Measurements from ENCODE around the gene CD274.

GRCh38 chr9:5425006-5425628 is 25.2 kb upstream of the CD274 start:
- TF ChIP-seq CTCF (IDR thresholded peaks at IDR 0.05) (peak in 1 of 3 donors; percentile 44), POLR2A (IDR thresholded peaks at IDR 0.05) (no peak), POLR2AphosphoS5 (IDR thresholded peaks at IDR 0.05) (no peak)
